WTC11 (cell line): ENCODE results near the gene CAST.

Source experiments
- ATF6 ChIP-seq: sonication (generic); formaldehyde crosslinking; IDR thresholded peaks from 2 replicates; pipeline ENCODE4 v1.8.1; 2023; ENCODE audit warnings: mild to moderate bottlenecking, missing genetic modification reagents
- ELF4 ChIP-seq: sonication (generic); formaldehyde crosslinking; IDR thresholded peaks from 2 replicates; pipeline ENCODE4 v1.8.1; 2022; ENCODE audit warnings: low read depth, mild to moderate bottlenecking, moderate library complexity, missing genetic modification reagents
- ETV6 ChIP-seq: sonication (generic); formaldehyde crosslinking; IDR thresholded peaks from 2 replicates; pipeline ENCODE4 v1.8.1; 2022; ENCODE audit warnings: mild to moderate bottlenecking, missing genetic modification reagents
- NFYB ChIP-seq: sonication (generic); formaldehyde crosslinking; conservative IDR thresholded peaks from 2 replicates; pipeline ENCODE4 v1.8.0; 2022; ENCODE audit warnings: low read depth, missing genetic modification reagents
- NR1H2 ChIP-seq: sonication (generic); formaldehyde crosslinking; IDR thresholded peaks from 2 replicates; pipeline ENCODE4 v1.9.0; 2021; ENCODE audit warnings: mild to moderate bottlenecking, moderate library complexity, missing genetic modification reagents
- PRDM15 ChIP-seq: sonication (generic); formaldehyde crosslinking; IDR thresholded peaks from 2 replicates; pipeline ENCODE4 v1.8.0; 2022; ENCODE audit warnings: missing genetic modification reagents
- ZBTB43 ChIP-seq: sonication (generic); formaldehyde crosslinking; IDR thresholded peaks from 2 replicates; pipeline ENCODE4 v1.8.1; 2023; ENCODE audit warnings: mild to moderate bottlenecking, missing genetic modification reagents
- ZNF423 ChIP-seq: fragments of 250-450 bp; sonication (Bioruptor Pico); IDR thresholded peaks from 2 replicates; pipeline ENCODE4 v2.1.2; 2022; ENCODE audit warnings: mild to moderate bottlenecking, moderate library complexity
- TF ChIP-seq, protein P1 (sequence below): fragments of 200-600 bp; IDR thresholded peaks from 2 replicates; pipeline ENCODE4 v1.8.0; 2022; ENCODE audit warnings: antibody characterized with exemption

DNA sequence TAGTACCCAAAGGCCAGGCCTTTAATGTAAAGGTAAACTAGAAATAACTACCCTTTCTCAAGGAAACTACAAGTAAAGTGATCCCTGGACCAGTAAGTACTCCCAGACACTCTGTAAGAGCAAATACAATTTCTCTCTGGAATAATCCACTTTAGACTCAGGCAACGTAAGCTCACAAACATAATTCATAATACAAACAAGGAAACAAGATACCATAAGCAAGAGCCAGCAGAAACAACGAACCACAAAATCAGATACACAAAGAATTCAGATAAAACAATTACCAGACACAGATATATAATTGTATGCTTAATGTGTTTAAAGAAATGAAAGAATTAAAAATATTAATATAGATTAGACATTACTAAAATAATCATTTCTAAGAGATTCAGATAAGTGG, 133.4 kb downstream of the CAST start:
- TF ChIP-seq ATF6 (CRISPR knock-in tag) (no peak), ELF4 (no peak), NFYB (CRISPR knock-in tag) (no peak), ZNF423 (CRISPR knock-in tag) (no peak), ETV6 (CRISPR knock-in tag) (no peak), NR1H2 (CRISPR knock-in tag) (no peak), ZBTB43 (CRISPR knock-in tag) (no peak), PRDM15 (CRISPR knock-in tag) (no peak)
- TF ChIP-seq, protein P1, sequence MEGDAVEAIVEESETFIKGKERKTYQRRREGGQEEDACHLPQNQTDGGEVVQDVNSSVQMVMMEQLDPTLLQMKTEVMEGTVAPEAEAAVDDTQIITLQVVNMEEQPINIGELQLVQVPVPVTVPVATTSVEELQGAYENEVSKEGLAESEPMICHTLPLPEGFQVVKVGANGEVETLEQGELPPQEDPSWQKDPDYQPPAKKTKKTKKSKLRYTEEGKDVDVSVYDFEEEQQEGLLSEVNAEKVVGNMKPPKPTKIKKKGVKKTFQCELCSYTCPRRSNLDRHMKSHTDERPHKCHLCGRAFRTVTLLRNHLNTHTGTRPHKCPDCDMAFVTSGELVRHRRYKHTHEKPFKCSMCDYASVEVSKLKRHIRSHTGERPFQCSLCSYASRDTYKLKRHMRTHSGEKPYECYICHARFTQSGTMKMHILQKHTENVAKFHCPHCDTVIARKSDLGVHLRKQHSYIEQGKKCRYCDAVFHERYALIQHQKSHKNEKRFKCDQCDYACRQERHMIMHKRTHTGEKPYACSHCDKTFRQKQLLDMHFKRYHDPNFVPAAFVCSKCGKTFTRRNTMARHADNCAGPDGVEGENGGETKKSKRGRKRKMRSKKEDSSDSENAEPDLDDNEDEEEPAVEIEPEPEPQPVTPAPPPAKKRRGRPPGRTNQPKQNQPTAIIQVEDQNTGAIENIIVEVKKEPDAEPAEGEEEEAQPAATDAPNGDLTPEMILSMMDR: no peak
